HFFc6 (cell line): Measurements from ENCODE around the gene DNM2. TPM values are rescaled to one million over a fixed set of nuclear protein-coding genes. Genes with fewer than 3 reads are reported as not detected.

Source experiments
- DNase-seq: peaks from one replicate; pipeline ENCODE4 v3.0.0-alpha.2; 2018
- H3K27ac Mint-ChIP-seq: 2 replicates; pipeline ENCODE4 v1.8.0; 2020; ENCODE audit warnings: mild to moderate bottlenecking, mixed read lengths
- H3K27me3 Mint-ChIP-seq: 2 replicates; pipeline ENCODE4 v1.8.0; 2021; ENCODE audit warnings: mild to moderate bottlenecking, moderate library complexity, mixed read lengths; ENCODE audit not compliant: insufficient read depth
- H3K36me3 Mint-ChIP-seq: 2 replicates; pipeline ENCODE4 v1.8.0; 2021; ENCODE audit warnings: low read depth, mixed read lengths
- H3K4me1 Mint-ChIP-seq: 2 replicates; pipeline ENCODE4 v1.8.0; 2020; ENCODE audit warnings: low read depth, mixed read lengths
- H3K4me3 Mint-ChIP-seq: 2 replicates; pipeline ENCODE4 v1.8.0; 2020; ENCODE audit warnings: mild to moderate bottlenecking, moderate library complexity, mixed read lengths
- H3K9me3 Mint-ChIP-seq: 2 replicates; pipeline ENCODE4 v1.8.0; 2020; ENCODE audit warnings: mild to moderate bottlenecking, mixed read lengths
- CTCF ChIP-seq: fragments of 200-600 bp; sonication (generic); IDR thresholded peaks from 2 replicates; pipeline ENCODE4 v1.5.0; 2021; ENCODE audit warnings: antibody characterized with exemption, mild to moderate bottlenecking
- total RNA-seq, 6 experiments: library from RNA; stranded (reverse); fragmentation: NEBNext Ultra II Directional; extraction: Animal tissue kit (Norgen Biotek cat#: 25700); gene quantifications; 2 replicates in 1 of 6; 3 replicates in 5 of 6; pipeline ENCODE4 v1.2.3, GENCODE V29; 2021

Gene DNM2
- total RNA-seq, 6 experiments from 2014 or later: 91.5 to 122 (median 99.5) TPM

- no peak overlapping the region for H3K4me3 Mint-ChIP-seq
- no peak overlapping the region for H3K27ac Mint-ChIP-seq
- no peaks in the 10 kb centered on the region for H3K9me3 Mint-ChIP-seq
- peaks cover 9% of the 10 kb centered on the region for H3K27me3 Mint-ChIP-seq
- H3K4me1 Mint-ChIP-seq: no peaks in the 10 kb centered on the region
- no peak for TF ChIP-seq CTCF
- H3K36me3 Mint-ChIP-seq: no peaks in the 10 kb centered on the region
- DNase-seq: no peak
Measured at GRCh38 chr19:10846500-10847202, 128.8 kb downstream of the DNM2 start.

- no peak for DNase-seq
- TF ChIP-seq CTCF: no peak
- H3K27ac Mint-ChIP-seq: no peak within 1 kb of the TSS
- no peaks in the 10 kb centered on the region for H3K36me3 Mint-ChIP-seq
- no peak within 1 kb of the TSS for H3K4me3 Mint-ChIP-seq
- H3K4me1 Mint-ChIP-seq: peaks cover 5% of the 10 kb centered on the region; the same call in 1 of the 2 replicates
- no peaks in the 10 kb centered on the region for H3K9me3 Mint-ChIP-seq
- peaks cover 5% of the 10 kb centered on the region; the same call in 1 of the 2 replicates for H3K27me3 Mint-ChIP-seq
Measured at GRCh38 chr19:10848230-10848856, 130.5 kb downstream of the DNM2 start, which contains the start of gene C19orf38. C19orf38 (plus strand) TSS chr19:10848415; CDS start chr19:10848509, 94 bp downstream.

DNA sequence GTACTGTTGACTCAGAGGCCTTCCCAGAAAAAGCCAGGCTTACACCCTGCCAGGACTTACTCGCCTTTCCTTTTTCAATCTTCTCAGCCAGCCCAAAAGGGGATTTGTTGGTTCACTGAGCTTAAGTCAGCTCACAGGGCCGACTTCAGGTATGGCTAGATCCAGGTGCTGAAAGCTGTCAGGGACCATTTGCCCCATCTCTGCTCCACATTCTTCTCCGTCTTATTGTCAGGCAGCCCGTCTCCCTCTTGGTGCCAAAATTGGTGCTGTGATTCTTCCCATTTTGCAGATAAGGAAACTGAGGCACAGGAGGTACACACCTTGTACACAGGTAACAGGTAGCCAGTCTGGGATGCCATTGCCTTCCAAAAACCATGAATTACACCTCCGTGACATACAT, 132.8 kb downstream of the DNM2 start:
- Mint-ChIP-seq H3K27me3 (peaks cover 4% of the 10 kb centered on the region), H3K27ac (no peak overlapping the region), H3K4me1 (peaks cover 5% of the 10 kb centered on the region; the same call in 1 of the 2 replicates), H3K36me3 (no peaks in the 10 kb centered on the region), H3K9me3 (no peaks in the 10 kb centered on the region), H3K4me3 (no peak overlapping the region)
- no peak for TF ChIP-seq CTCF
- DNase-seq: no peak

DNA sequence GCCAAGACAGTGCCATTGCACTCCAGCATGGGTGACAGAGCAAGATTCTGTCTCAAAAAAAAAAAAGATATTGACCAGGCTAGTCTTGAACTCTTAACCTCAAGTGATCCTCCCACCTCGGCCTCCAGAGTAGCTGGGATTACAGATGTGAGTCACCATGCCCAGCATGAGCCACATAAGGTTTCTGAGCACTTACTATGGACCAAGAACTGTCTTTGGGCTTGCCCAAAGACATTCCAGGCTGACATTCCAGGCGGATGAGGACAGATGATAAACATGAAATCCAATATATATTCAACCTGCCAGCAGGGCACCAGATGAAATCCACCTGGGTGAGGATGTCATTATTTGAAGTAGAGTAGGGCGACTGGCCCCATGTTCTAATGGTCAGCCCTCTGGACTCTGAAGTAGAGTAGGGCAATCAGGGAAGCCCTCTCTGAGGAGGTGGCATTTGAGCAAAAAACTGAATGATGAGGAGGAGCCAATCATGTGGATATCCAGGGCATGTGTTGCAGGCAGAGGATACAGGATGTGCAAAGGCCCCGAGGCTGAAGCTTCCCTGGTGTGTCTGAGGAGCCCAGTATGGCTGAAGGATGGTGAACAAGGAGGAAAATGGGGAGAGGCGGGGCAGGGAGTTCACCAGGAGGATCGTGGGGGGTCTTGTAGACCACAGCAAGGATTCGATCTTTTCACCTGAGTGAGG, 134.4 kb downstream of the DNM2 start:
- peaks cover 4% of the 10 kb centered on the region for H3K27me3 Mint-ChIP-seq
- H3K27ac Mint-ChIP-seq: peak overlapping the region; percentile 18
- H3K4me3 Mint-ChIP-seq: no peak overlapping the region
- DNase-seq: peak; percentile 67
- TF ChIP-seq CTCF: no peak
- H3K36me3 Mint-ChIP-seq: no peaks in the 10 kb centered on the region
- peaks cover 5% of the 10 kb centered on the region; the same call in 1 of the 2 replicates for H3K4me1 Mint-ChIP-seq
- H3K9me3 Mint-ChIP-seq: no peaks in the 10 kb centered on the region

DNA sequence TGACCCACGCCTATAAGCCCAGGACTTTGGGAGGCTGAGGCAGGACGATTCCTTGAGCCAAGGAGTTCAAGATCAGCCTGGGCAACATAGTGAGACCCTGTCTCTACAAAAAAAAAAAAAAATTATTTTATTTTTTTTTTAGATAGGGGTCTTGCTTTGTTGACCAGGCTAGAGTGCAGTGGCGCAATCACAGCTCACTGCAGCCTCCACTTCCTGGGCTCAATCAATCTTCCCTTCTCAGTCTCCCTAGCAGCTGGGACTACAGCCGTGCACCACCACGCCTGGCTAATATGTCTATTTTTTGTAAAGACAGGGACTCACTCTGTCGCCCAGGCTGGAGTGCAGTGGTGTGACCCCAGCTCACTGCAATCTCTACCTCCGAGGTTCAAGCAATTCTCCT, 135.1 kb downstream of the DNM2 start:
- H3K27me3 Mint-ChIP-seq: peaks cover 4% of the 10 kb centered on the region
- no peaks in the 10 kb centered on the region for H3K9me3 Mint-ChIP-seq
- no peaks in the 10 kb centered on the region for H3K36me3 Mint-ChIP-seq
- no peak overlapping the region for H3K4me3 Mint-ChIP-seq
- no peak for TF ChIP-seq CTCF
- H3K27ac Mint-ChIP-seq: no peak overlapping the region
- DNase-seq: no peak
- H3K4me1 Mint-ChIP-seq: peaks cover 5% of the 10 kb centered on the region; the same call in 1 of the 2 replicates
